Gastroesophageal sphincter (tissue), 4 donors: Measurements from ENCODE around the gene CRYBG1. TPM values are rescaled to one million over a fixed set of nuclear protein-coding genes. Genes with fewer than 3 reads are reported as not detected.

Source experiments
- ATAC-seq: fragments of 150-250 bp; one replicate; pipeline ENCODE4 v1.9.1; 2016; ENCODE audit warnings: mild to moderate bottlenecking, moderate library complexity
- H3K27ac ChIP-seq, 4 donors: fragments of 200-600 bp; sonication (generic) in 3 of 4; 1 replicate in 3 of 4; 2 replicates in 1 of 4; pipeline ENCODE4 v1.5.1; 2016 to 2019
- H3K27me3 ChIP-seq: fragments of 200-600 bp; sonication (generic); one replicate; pipeline ENCODE4 v1.5.1; 2019
- H3K36me3 ChIP-seq, 2 donors: fragments of 200-600 bp; sonication (generic); one replicate each; pipeline ENCODE4 v1.5.1; 2019; ENCODE audit warnings: control low read depth in 1 of 2
- H3K4me1 ChIP-seq, 3 donors: fragments of 200-600 bp; sonication (generic); 1 replicate in 2 of 3; 2 replicates in 1 of 3; pipeline ENCODE4 v1.5.1; 2016 to 2019; ENCODE audit warnings: control low read depth in 2 of 3
- H3K4me3 ChIP-seq, 2 donors: fragments of 200-600 bp; sonication (generic); one replicate each; pipeline ENCODE4 v1.5.1; 2019; ENCODE audit warnings: mild to moderate bottlenecking in 1 of 2, moderate library complexity in 1 of 2
- H3K9me3 ChIP-seq, 3 donors: fragments of 200-600 bp; sonication (generic); one replicate each; pipeline ENCODE4 v1.5.1; 2017 to 2019; ENCODE audit warnings: control low read depth in 2 of 3
- CTCF ChIP-seq, 4 experiments: fragments of 200-600 bp in 2 of 4; fragments of 450-650 bp in 2 of 4; sonication (generic) in 1 of 4; IDR thresholded peaks; one replicate each; pipeline ENCODE4 v1.5.1; 2017 to 2019; ENCODE audit warnings: antibody characterized with exemption in 4 of 4, mild to moderate bottlenecking in 2 of 4, moderate library complexity in 2 of 4
- EP300 ChIP-seq: sonication (generic); formaldehyde crosslinking; IDR thresholded peaks from one replicate; pipeline ENCODE4 v1.6.1; 2017; ENCODE audit warnings: antibody characterized with exemption, mild to moderate bottlenecking
- POLR2A ChIP-seq, 2 donors: fragments of 450-650 bp; IDR thresholded peaks; one replicate each; pipeline ENCODE4 v1.6.1; 2017; ENCODE audit warnings: antibody characterized with exemption in 2 of 2, mild to moderate bottlenecking in 2 of 2, moderate library complexity in 1 of 2
- POLR2AphosphoS5 ChIP-seq: sonication (generic); formaldehyde crosslinking; IDR thresholded peaks from one replicate; pipeline ENCODE4 v1.6.1; 2017; ENCODE audit warnings: antibody characterized with exemption
- WGBS, 2 donors: methylation state at CpG; one replicate each; pipeline ENCODE4 v1.1.5; 2018; ENCODE audit warnings: low coverage in 1 of 2; 5-methylcytosine and 5-hydroxymethylcytosine counted together
- total RNA-seq, 4 donors: library from RNA; depleted of rRNA; stranded (reverse); fragments of >200 nt; gene quantifications; one replicate each; pipeline ENCODE4 v1.1.0, GENCODE V29; 2016

CRYBG1 gene
- total RNA-seq, 4 donors from 2014 or later: 3.1 to 10.8 (median 4.1) TPM

- Histone ChIP-seq H3K27ac (no peak overlapping the region), H3K36me3 (no peaks in the 10 kb centered on the region), H3K9me3 (no peaks in the 10 kb centered on the region), H3K4me1 (no peaks in the 10 kb centered on the region), H3K4me3 (no peak overlapping the region), H3K27me3 (no peaks in the 10 kb centered on the region)
- WGBS, 2 donors: 37 to 42% methylated on average over 3 to 6 of the region's 6 CpGs
- no peak for TF ChIP-seq CTCF (IDR thresholded peaks at IDR 0.05)
- no peak for TF ChIP-seq POLR2A (IDR thresholded peaks at IDR 0.05)
- no peak for TF ChIP-seq EP300
- no peak for TF ChIP-seq POLR2AphosphoS5
- ATAC-seq: no peak
Measured at GRCh38 chr6:106475284-106475683, 114.8 kb downstream of the CRYBG1 start.

GRCh38 chr6:106476331-106477105 lies 116.0 kb downstream of the CRYBG1 start:
- Histone ChIP-seq H3K27me3 (no peaks in the 10 kb centered on the region), H3K4me3 (no peak overlapping the region), H3K27ac (no peak overlapping the region), H3K4me1 (no peaks in the 10 kb centered on the region), H3K36me3 (no peaks in the 10 kb centered on the region), H3K9me3 (no peaks in the 10 kb centered on the region)
- TF ChIP-seq CTCF (IDR thresholded peaks at IDR 0.05) (no peak), POLR2A (IDR thresholded peaks at IDR 0.05) (no peak), POLR2AphosphoS5 (no peak), EP300 (no peak)
- WGBS, 2 donors: 54 to 75% methylated on average over 2 of the region's 2 CpGs
- ATAC-seq: no peak

- H3K27me3 ChIP-seq: no peaks in the 10 kb centered on the region
- 45 to 67% methylated on average over 3 of the region's 3 CpGs for WGBS, 2 donors
- H3K9me3 ChIP-seq: no peaks in the 10 kb centered on the region
- H3K36me3 ChIP-seq: no peaks in the 10 kb centered on the region
- no peak overlapping the region for H3K27ac ChIP-seq
- H3K4me1 ChIP-seq: no peaks in the 10 kb centered on the region
- no peak for ATAC-seq
- no peak overlapping the region for H3K4me3 ChIP-seq
- no peak for TF ChIP-seq CTCF (IDR thresholded peaks at IDR 0.05)
- no peak for TF ChIP-seq POLR2A (IDR thresholded peaks at IDR 0.05)
- no peak for TF ChIP-seq POLR2AphosphoS5
- TF ChIP-seq EP300: no peak
Measured at GRCh38 chr6:106477146-106477545, 116.6 kb downstream of the CRYBG1 start.

GRCh38 chr6:106477790-106478189 lies 117.3 kb downstream of the CRYBG1 start:
- no peak overlapping the region for H3K4me3 ChIP-seq
- H3K27me3 ChIP-seq: no peaks in the 10 kb centered on the region
- no peaks in the 10 kb centered on the region for H3K4me1 ChIP-seq
- H3K27ac ChIP-seq: no peak overlapping the region
- no peak for ATAC-seq
- no peaks in the 10 kb centered on the region for H3K9me3 ChIP-seq
- TF ChIP-seq POLR2AphosphoS5: no peak
- TF ChIP-seq CTCF (IDR thresholded peaks at IDR 0.05): no peak
- no peak for TF ChIP-seq POLR2A (IDR thresholded peaks at IDR 0.05)
- no peak for TF ChIP-seq EP300
- no peaks in the 10 kb centered on the region for H3K36me3 ChIP-seq
- whole genome bisulfite sequencing, 2 donors: 65 to 93% methylated on average over 3 to 6 of the region's 6 CpGs

- Histone ChIP-seq H3K9me3 (no peaks in the 10 kb centered on the region), H3K36me3 (no peaks in the 10 kb centered on the region), H3K4me1 (no peaks in the 10 kb centered on the region), H3K4me3 (no peak overlapping the region), H3K27ac (no peak overlapping the region), H3K27me3 (peaks cover 14% of the 10 kb centered on the region)
- no peak for ATAC-seq
- TF ChIP-seq CTCF (IDR thresholded peaks at IDR 0.05) (no peak), POLR2A (IDR thresholded peaks at IDR 0.05) (no peak), POLR2AphosphoS5 (no peak), EP300 (no peak)
- 65 to 90% methylated on average over 1 of the region's 1 CpG for WGBS, 2 donors
Measured at GRCh38 chr6:106486236-106486635, 125.7 kb downstream of the CRYBG1 start.
